HEK293 (cell line): ENCODE measurements around the gene CCT6B.

Experiments used
- BCL11A ChIP-seq: fragments of 450-650 bp; formaldehyde crosslinking; IDR thresholded peaks from 2 replicates; pipeline ENCODE4 v1.5.1; 2016; ENCODE audit warnings: low read depth, missing biosample characterization, missing genetic modification characterization
- FEZF1 ChIP-seq: fragments of 450-650 bp; formaldehyde crosslinking; IDR thresholded peaks from 2 replicates; pipeline ENCODE4 v1.5.1; 2016; ENCODE audit warnings: missing biosample characterization, missing genetic modification characterization
- GLI2 ChIP-seq: fragments of 450-650 bp; formaldehyde crosslinking; IDR thresholded peaks from 2 replicates; pipeline ENCODE4; 2017; ENCODE audit warnings: missing biosample characterization, missing genetic modification characterization, low read depth, borderline replicate concordance
- GLIS2 ChIP-seq: fragments of 450-650 bp; formaldehyde crosslinking; IDR thresholded peaks from 2 replicates; pipeline ENCODE4 v1.5.1; 2016; ENCODE audit warnings: missing biosample characterization, missing genetic modification characterization
- KLF7 ChIP-seq: fragments of 450-650 bp; formaldehyde crosslinking; IDR thresholded peaks from 2 replicates; pipeline ENCODE4 v1.5.1; 2016; ENCODE audit warnings: missing biosample characterization, missing genetic modification characterization, borderline replicate concordance
- SCRT1 ChIP-seq: fragments of 450-650 bp; formaldehyde crosslinking; IDR thresholded peaks from 2 replicates; pipeline ENCODE4 v1.5.1; 2016; ENCODE audit warnings: missing biosample characterization, missing genetic modification characterization, borderline replicate concordance
- SCRT2 ChIP-seq: fragments of 450-650 bp; formaldehyde crosslinking; IDR thresholded peaks from 2 replicates; pipeline ENCODE4 v1.5.1; 2016; ENCODE audit warnings: missing biosample characterization, missing genetic modification characterization
- WT1 ChIP-seq: fragments of 450-650 bp; formaldehyde crosslinking; IDR thresholded peaks from 2 replicates; pipeline ENCODE4 v1.5.1; 2016; ENCODE audit warnings: missing biosample characterization, missing genetic modification characterization
- ZFP41 ChIP-seq: fragments of 450-650 bp; formaldehyde crosslinking; IDR thresholded peaks from 2 replicates; pipeline ENCODE4 v1.5.1; 2016; ENCODE audit warnings: missing biosample characterization, missing genetic modification characterization, borderline replicate concordance
- ZNF112 ChIP-seq: fragments of 450-650 bp; formaldehyde crosslinking; IDR thresholded peaks from 2 replicates; pipeline ENCODE4 v1.5.0; 2017; ENCODE audit warnings: missing biosample characterization, missing genetic modification characterization
- ZNF16 ChIP-seq: fragments of 450-650 bp; formaldehyde crosslinking; IDR thresholded peaks from 2 replicates; pipeline ENCODE4 v1.5.1; 2016; ENCODE audit warnings: low read depth, missing biosample characterization, missing genetic modification characterization
- ZNF19 ChIP-seq: fragments of 450-650 bp; formaldehyde crosslinking; IDR thresholded peaks from 2 replicates; pipeline ENCODE4; 2016; ENCODE audit warnings: missing biosample characterization, missing genetic modification characterization, low read depth
- ZNF394 ChIP-seq: fragments of 450-650 bp; formaldehyde crosslinking; IDR thresholded peaks from 2 replicates; pipeline ENCODE4 v1.5.1; 2016; ENCODE audit warnings: missing biosample characterization, missing genetic modification characterization, mild to moderate bottlenecking, moderate library complexity, borderline replicate concordance
- ZNF561 ChIP-seq: fragments of 450-650 bp; IDR thresholded peaks from 2 replicates; pipeline ENCODE4 v1.5.1; 2018; ENCODE audit warnings: missing biosample characterization, missing genetic modification characterization, borderline replicate concordance
- ZNF837 ChIP-seq: fragments of 450-650 bp; formaldehyde crosslinking; IDR thresholded peaks from 2 replicates; pipeline ENCODE4 v1.5.1; 2016; ENCODE audit warnings: missing biosample characterization, missing genetic modification characterization
- ZNF843 ChIP-seq: fragments of 450-650 bp; formaldehyde crosslinking; IDR thresholded peaks from 2 replicates; pipeline ENCODE4 v1.5.1; 2016; ENCODE audit warnings: missing biosample characterization, missing genetic modification characterization
- ZSCAN16 ChIP-seq: fragments of 450-650 bp; formaldehyde crosslinking; IDR thresholded peaks from 2 replicates; pipeline ENCODE4 v1.5.1; 2016; ENCODE audit warnings: missing biosample characterization, missing genetic modification characterization
- TF ChIP-seq, protein P1 (sequence below): fragments of 450-650 bp; formaldehyde crosslinking; IDR thresholded peaks from 2 replicates; pipeline ENCODE4 v1.5.1; 2017; ENCODE audit warnings: missing biosample characterization, missing genetic modification characterization
- TF ChIP-seq, protein P2 (sequence below): fragments of 450-650 bp; formaldehyde crosslinking; IDR thresholded peaks from 2 replicates; pipeline ENCODE4 v1.5.1; 2016; ENCODE audit warnings: missing biosample characterization, missing genetic modification characterization
- TF ChIP-seq, protein P3 (sequence below): fragments of 450-650 bp; formaldehyde crosslinking; IDR thresholded peaks from 2 replicates; pipeline ENCODE4 v1.5.1; 2017; ENCODE audit warnings: missing biosample characterization, missing genetic modification characterization
- TF ChIP-seq, protein P4 (sequence below): sonication (generic); formaldehyde crosslinking; IDR thresholded peaks from 2 replicates; pipeline ENCODE4 v1.8.1; 2022; ENCODE audit warnings: mild to moderate bottlenecking, moderate library complexity, missing genetic modification reagents
- TF ChIP-seq, protein P5 (sequence below): fragments of 450-650 bp; formaldehyde crosslinking; IDR thresholded peaks from 2 replicates; pipeline ENCODE4 v1.5.1; 2016; ENCODE audit warnings: missing biosample characterization, missing genetic modification characterization
- TF ChIP-seq, protein P6 (sequence below): fragments of 450-650 bp; formaldehyde crosslinking; IDR thresholded peaks from 2 replicates; pipeline ENCODE4 v1.5.1; 2016; ENCODE audit warnings: missing biosample characterization, missing genetic modification characterization
- TF ChIP-seq, protein P7 (sequence below): fragments of 450-650 bp; formaldehyde crosslinking; IDR thresholded peaks from 2 replicates; pipeline ENCODE4 v1.5.1; 2016; ENCODE audit warnings: missing biosample characterization, missing genetic modification characterization
- TF ChIP-seq, protein P8 (sequence below): fragments of 450-650 bp; formaldehyde crosslinking; IDR thresholded peaks from 2 replicates; pipeline ENCODE4 v1.5.1; 2016; ENCODE audit warnings: missing biosample characterization, missing genetic modification characterization
- TF ChIP-seq, protein P9 (sequence below): fragments of 450-650 bp; formaldehyde crosslinking; IDR thresholded peaks from 2 replicates; pipeline ENCODE4 v1.5.1; 2016; ENCODE audit warnings: missing biosample characterization, missing genetic modification characterization

Gene CCT6B

DNA sequence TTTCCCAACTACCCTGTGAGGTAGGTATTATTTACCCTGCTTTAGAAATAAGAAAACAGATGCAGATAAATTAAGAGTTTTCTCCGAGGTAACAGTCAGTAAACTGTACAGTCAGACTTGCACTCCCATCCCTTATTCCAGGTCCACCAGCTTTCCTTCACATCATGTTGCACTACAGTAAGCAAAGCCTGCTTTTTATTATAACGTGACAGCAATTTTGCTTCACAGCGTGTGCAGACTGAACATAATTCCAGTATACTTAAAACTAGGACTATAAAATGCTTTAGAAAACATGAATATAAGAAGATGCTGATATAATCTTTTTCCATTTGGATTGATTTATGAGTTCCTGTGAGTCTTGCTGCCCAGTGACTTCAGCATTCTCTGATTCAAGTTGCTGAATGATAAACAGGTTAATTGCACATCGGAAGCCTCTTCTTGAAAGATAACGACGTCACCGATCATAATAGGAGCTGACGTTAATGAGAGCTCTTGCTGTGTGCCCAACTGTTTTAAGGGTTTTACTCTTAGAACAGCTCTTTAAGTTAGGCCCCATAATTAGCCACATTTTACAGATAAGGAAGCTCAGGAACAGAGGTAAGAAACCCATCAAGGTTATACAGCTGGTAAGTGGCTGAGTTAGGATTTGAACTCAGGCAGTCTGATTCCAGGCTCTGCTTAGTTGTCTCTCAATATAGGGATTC lies 20.4 kb upstream of the CCT6B start (continued):
- TF ChIP-seq, protein P1, sequence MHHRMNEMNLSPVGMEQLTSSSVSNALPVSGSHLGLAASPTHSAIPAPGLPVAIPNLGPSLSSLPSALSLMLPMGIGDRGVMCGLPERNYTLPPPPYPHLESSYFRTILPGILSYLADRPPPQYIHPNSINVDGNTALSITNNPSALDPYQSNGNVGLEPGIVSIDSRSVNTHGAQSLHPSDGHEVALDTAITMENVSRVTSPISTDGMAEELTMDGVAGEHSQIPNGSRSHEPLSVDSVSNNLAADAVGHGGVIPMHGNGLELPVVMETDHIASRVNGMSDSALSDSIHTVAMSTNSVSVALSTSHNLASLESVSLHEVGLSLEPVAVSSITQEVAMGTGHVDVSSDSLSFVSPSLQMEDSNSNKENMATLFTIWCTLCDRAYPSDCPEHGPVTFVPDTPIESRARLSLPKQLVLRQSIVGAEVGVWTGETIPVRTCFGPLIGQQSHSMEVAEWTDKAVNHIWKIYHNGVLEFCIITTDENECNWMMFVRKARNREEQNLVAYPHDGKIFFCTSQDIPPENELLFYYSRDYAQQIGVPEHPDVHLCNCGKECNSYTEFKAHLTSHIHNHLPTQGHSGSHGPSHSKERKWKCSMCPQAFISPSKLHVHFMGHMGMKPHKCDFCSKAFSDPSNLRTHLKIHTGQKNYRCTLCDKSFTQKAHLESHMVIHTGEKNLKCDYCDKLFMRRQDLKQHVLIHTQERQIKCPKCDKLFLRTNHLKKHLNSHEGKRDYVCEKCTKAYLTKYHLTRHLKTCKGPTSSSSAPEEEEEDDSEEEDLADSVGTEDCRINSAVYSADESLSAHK, result peak; percentile 99
- TF ChIP-seq, protein P2, sequence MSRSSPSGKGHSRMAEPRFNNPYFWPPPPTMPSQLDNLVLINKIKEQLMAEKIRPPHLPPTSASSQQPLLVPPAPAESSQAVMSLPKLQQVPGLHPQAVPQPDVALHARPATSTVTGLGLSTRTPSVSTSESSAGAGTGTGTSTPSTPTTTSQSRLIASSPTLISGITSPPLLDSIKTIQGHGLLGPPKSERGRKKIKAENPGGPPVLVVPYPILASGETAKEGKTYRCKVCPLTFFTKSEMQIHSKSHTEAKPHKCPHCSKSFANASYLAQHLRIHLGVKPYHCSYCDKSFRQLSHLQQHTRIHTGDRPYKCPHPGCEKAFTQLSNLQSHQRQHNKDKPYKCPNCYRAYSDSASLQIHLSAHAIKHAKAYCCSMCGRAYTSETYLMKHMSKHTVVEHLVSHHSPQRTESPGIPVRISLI, result peak; percentile 40; the same call in 1 of the 2 replicates
- TF ChIP-seq SCRT1 (tag by site-specific recombination) (peak; percentile 95), ZFP41 (no peak), BCL11A (tag by site-specific recombination) (peak; percentile 98), ZNF561 (tag by site-specific recombination) (peak; percentile 93), GLIS2 (no peak; the same call in 1 of the 2 replicates), FEZF1 (tag by site-specific recombination) (peak; percentile 99), ZNF112 (tag by site-specific recombination) (no peak), SCRT2 (tag by site-specific recombination) (peak; percentile 87), ZSCAN16 (tag by site-specific recombination) (peak; percentile 62), KLF7 (peak; percentile 92; the same call in 1 of the 2 replicates), ZNF837 (tag by site-specific recombination) (no peak), ZNF16 (tag by site-specific recombination) (no peak), WT1 (tag by site-specific recombination) (peak; percentile 92), ZNF843 (tag by site-specific recombination) (peak; percentile 100), ZNF19 (tag by site-specific recombination) (0 out of 2 replicates have a peak, but pooled peaks have one; percentile 55), ZNF394 (tag by site-specific recombination) (peak; percentile 82), GLI2 (tag by site-specific recombination) (peak; percentile 100)
- TF ChIP-seq, protein P3, sequence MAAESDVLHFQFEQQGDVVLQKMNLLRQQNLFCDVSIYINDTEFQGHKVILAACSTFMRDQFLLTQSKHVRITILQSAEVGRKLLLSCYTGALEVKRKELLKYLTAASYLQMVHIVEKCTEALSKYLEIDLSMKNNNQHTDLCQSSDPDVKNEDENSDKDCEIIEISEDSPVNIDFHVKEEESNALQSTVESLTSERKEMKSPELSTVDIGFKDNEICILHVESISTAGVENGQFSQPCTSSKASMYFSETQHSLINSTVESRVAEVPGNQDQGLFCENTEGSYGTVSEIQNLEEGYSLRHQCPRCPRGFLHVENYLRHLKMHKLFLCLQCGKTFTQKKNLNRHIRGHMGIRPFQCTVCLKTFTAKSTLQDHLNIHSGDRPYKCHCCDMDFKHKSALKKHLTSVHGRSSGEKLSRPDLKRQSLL, result peak; percentile 60
- TF ChIP-seq, protein P4, sequence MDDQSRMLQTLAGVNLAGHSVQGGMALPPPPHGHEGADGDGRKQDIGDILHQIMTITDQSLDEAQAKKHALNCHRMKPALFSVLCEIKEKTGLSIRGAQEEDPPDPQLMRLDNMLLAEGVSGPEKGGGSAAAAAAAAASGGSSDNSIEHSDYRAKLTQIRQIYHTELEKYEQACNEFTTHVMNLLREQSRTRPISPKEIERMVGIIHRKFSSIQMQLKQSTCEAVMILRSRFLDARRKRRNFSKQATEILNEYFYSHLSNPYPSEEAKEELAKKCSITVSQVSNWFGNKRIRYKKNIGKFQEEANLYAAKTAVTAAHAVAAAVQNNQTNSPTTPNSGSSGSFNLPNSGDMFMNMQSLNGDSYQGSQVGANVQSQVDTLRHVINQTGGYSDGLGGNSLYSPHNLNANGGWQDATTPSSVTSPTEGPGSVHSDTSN (CRISPR knock-in tag), result no peak
- TF ChIP-seq, protein P5, sequence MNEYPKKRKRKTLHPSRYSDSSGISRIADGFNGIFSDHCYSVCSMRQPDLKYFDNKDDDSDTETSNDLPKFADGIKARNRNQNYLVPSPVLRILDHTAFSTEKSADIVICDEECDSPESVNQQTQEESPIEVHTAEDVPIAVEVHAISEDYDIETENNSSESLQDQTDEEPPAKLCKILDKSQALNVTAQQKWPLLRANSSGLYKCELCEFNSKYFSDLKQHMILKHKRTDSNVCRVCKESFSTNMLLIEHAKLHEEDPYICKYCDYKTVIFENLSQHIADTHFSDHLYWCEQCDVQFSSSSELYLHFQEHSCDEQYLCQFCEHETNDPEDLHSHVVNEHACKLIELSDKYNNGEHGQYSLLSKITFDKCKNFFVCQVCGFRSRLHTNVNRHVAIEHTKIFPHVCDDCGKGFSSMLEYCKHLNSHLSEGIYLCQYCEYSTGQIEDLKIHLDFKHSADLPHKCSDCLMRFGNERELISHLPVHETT (tag by site-specific recombination), result peak; percentile 99
- TF ChIP-seq, protein P6, sequence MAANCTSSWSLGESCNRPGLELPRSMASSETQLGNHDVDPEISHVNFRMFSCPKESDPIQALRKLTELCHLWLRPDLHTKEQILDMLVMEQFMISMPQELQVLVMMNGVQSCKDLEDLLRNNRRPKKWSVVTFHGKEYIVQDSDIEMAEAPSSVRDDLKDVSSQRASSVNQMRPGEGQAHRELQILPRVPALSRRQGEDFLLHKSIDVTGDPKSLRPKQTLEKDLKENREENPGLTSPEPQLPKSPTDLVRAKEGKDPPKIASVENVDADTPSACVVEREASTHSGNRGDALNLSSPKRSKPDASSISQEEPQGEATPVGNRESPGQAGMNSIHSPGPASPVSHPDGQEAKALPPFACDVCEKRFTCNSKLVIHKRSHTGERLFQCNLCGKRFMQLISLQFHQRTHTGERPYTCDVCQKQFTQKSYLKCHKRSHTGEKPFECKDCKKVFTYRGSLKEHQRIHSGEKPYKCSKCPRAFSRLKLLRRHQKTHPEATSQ (tag by site-specific recombination), result peak; percentile 94; the same call in 1 of the 2 replicates
- TF ChIP-seq, protein P7, sequence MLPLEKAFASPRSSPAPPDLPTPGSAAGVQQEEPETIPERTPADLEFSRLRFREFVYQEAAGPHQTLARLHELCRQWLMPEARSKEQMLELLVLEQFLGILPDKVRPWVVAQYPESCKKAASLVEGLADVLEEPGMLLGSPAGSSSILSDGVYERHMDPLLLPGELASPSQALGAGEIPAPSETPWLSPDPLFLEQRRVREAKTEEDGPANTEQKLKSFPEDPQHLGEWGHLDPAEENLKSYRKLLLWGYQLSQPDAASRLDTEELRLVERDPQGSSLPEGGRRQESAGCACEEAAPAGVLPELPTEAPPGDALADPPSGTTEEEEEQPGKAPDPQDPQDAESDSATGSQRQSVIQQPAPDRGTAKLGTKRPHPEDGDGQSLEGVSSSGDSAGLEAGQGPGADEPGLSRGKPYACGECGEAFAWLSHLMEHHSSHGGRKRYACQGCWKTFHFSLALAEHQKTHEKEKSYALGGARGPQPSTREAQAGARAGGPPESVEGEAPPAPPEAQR, result no peak
- TF ChIP-seq, protein P8, sequence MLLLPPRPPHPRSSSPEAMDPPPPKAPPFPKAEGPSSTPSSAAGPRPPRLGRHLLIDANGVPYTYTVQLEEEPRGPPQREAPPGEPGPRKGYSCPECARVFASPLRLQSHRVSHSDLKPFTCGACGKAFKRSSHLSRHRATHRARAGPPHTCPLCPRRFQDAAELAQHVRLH (tag by site-specific recombination), result peak; percentile 99
- TF ChIP-seq, protein P9, sequence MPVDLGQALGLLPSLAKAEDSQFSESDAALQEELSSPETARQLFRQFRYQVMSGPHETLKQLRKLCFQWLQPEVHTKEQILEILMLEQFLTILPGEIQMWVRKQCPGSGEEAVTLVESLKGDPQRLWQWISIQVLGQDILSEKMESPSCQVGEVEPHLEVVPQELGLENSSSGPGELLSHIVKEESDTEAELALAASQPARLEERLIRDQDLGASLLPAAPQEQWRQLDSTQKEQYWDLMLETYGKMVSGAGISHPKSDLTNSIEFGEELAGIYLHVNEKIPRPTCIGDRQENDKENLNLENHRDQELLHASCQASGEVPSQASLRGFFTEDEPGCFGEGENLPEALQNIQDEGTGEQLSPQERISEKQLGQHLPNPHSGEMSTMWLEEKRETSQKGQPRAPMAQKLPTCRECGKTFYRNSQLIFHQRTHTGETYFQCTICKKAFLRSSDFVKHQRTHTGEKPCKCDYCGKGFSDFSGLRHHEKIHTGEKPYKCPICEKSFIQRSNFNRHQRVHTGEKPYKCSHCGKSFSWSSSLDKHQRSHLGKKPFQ (tag by site-specific recombination), result peak; percentile 94
